PFSK-1 (cell line): ENCODE measurements around the gene SIPA1.

Source experiments
- FOXP2 ChIP-seq: optimal IDR thresholded peaks from 2 replicates; pipeline ENCODE3; 2011; ENCODE audit warnings: borderline replicate concordance, control low read depth, inconsistent platforms; ENCODE audit not compliant: insufficient read depth; ENCODE audit errors: extremely low read length, extremely low read depth
- POLR2AphosphoS5 ChIP-seq: IDR thresholded peaks from 2 replicates; pipeline ENCODE4 v1.6.1; 2012; ENCODE audit warnings: low read depth, mild to moderate bottlenecking, control low read depth, low read length, moderate library complexity
- REST ChIP-seq, 2 experiments: IDR thresholded peaks; 2 replicates each; pipeline versions ENCODE4 v1.6.1 to v1.8.0; 2011 to 2012; ENCODE audit warnings: low read depth in 2 of 2, low read length in 2 of 2, control low read depth in 1 of 2, inconsistent platforms in 1 of 2, mild to moderate bottlenecking in 1 of 2, moderate library complexity in 1 of 2; ENCODE audit not compliant: insufficient read depth in 1 of 2
- SIN3A ChIP-seq: IDR thresholded peaks from 2 replicates; pipeline ENCODE4 v1.6.1; 2012; ENCODE audit warnings: mild to moderate bottlenecking, low read length, moderate library complexity, borderline replicate concordance; ENCODE audit not compliant: insufficient read depth
- TAF1 ChIP-seq: IDR thresholded peaks from 2 replicates; pipeline ENCODE4 v1.6.1; 2012; ENCODE audit warnings: low read length, control low read depth, borderline replicate concordance; ENCODE audit not compliant: insufficient read depth

SIPA1 gene

GRCh38 chr11:65649656-65650546, 12.0 kb downstream of the SIPA1 start:
- TF ChIP-seq POLR2AphosphoS5 (no peak), FOXP2 (no peak), REST (IDR thresholded peaks at IDR 0.05; ENCODE audit: insufficient read depth in 1 of 2, low read depth in 2 of 2, low read length in 2 of 2) (no peak), TAF1 (no peak), SIN3A (no peak)

DNA sequence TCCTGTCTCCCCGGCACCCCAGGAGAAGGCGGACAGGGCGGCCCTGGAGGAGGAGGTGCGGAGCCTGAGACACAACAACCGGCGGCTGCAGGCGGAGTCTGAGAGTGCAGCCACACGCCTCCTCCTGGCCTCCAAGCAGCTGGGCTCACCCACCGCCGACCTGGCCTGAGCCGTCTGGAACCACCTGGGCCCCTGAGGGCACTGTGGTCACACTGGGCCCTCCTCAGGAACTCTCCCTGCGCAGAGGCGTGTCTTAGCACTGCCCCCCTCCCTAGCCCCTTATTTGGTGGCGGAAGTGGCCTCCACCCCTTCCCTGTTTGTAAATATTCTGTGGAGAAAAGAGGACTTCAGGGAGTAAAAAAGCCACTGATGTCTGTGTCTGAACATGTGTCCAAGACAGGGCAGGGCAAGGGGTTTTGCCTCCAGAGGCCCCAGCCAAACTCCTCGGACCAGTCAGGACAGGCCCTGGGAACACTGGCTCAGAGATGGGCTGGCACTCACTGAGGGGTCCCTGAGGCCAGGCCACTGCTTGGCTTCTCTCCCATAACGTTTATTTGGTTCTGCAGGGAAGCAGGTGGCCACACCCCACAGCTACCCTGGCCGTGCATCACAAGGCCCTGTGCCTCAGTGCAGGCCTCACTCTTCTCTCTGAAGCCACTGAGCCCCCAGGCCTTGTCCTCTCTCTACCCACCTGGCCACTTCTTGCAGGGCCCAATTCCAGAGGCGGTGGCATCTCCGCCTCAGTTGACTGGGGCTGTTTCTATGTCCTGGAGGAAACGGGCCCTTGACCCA, 12.8 kb downstream of the SIPA1 start:
- TF ChIP-seq FOXP2 (no peak), TAF1 (no peak)

GRCh38 chr11:65651339-65651588, 13.4 kb downstream of the SIPA1 start:
- TF ChIP-seq FOXP2 (no peak), POLR2AphosphoS5 (no peak)

GRCh38 chr11:65651589-65652510, 13.9 kb downstream of the SIPA1 start:
- no peak for TF ChIP-seq FOXP2

DNA sequence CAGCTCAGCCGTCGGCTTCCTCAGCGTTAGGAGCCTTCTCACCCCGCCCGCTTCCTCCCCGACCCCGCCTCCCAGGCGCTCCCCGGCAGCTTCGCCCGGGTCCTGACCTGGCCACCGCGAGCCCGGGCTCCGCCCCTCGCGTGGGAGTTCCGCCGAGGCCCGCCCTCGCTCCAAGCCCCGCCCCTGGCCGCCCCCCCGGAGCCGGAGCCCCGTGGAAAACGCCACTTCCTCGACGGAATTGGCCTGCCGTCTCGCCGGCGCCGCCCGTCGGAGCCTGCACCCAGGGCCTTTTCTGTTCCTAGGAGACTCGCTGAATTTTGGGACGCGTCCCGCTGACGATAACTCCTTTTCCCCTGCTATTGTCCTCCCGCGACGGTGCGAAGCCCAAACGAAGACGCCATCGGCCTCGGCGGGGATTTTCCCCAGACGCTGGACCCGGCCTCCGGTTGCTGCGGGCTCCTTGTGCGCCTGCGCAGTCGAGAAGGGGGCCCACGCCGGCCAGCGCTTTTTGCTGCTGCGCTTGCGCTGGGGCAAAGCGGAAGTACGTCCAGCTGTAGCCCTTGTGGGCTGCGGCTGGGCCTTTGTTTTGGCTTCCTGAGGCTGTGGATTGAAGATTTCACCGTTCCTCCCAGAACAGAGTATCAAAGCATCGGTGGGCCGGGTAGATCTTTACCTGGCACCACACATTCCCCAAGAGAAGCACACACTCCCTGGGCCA, 14.8 kb downstream of the SIPA1 start:
- TF ChIP-seq POLR2AphosphoS5 (peak; percentile 90), SIN3A (no peak), FOXP2 (peak; percentile 11)

- no peak for TF ChIP-seq SIN3A
- no peak for TF ChIP-seq TAF1
- no peak for TF ChIP-seq POLR2AphosphoS5
- no peak for TF ChIP-seq REST (IDR thresholded peaks at IDR 0.05; ENCODE audit: insufficient read depth in 1 of 2, low read depth in 2 of 2, low read length in 2 of 2)
- no peak for TF ChIP-seq FOXP2
Measured at GRCh38 chr11:65653229-65654225, 15.6 kb downstream of the SIPA1 start.
